Stimulated activated CD4-positive, alpha-beta T cell treated with anti-CD3 and anti-CD28 coated beads, Interleukin-12 subunit alpha, Interleukin-12 subunit beta, amount 100 ng/mL, for 24 hours (primary cell): ENCODE measurements around the gene SLC19A2.
"Not testable (repeated sequence)": the region's sequence is repeated elsewhere in the genome, so short reads cannot be mapped to it uniquely, and the experiment has no call there.

ENCODE experiments used
- DNase-seq, 2 experiments: peaks; one replicate each; pipeline ENCODE4 v3.0.0-alpha.2; 2020; ENCODE audit warnings: low read depth in 2 of 2

The SLC19A2 gene, protein sequence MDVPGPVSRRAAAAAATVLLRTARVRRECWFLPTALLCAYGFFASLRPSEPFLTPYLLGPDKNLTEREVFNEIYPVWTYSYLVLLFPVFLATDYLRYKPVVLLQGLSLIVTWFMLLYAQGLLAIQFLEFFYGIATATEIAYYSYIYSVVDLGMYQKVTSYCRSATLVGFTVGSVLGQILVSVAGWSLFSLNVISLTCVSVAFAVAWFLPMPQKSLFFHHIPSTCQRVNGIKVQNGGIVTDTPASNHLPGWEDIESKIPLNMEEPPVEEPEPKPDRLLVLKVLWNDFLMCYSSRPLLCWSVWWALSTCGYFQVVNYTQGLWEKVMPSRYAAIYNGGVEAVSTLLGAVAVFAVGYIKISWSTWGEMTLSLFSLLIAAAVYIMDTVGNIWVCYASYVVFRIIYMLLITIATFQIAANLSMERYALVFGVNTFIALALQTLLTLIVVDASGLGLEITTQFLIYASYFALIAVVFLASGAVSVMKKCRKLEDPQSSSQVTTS

DNA sequence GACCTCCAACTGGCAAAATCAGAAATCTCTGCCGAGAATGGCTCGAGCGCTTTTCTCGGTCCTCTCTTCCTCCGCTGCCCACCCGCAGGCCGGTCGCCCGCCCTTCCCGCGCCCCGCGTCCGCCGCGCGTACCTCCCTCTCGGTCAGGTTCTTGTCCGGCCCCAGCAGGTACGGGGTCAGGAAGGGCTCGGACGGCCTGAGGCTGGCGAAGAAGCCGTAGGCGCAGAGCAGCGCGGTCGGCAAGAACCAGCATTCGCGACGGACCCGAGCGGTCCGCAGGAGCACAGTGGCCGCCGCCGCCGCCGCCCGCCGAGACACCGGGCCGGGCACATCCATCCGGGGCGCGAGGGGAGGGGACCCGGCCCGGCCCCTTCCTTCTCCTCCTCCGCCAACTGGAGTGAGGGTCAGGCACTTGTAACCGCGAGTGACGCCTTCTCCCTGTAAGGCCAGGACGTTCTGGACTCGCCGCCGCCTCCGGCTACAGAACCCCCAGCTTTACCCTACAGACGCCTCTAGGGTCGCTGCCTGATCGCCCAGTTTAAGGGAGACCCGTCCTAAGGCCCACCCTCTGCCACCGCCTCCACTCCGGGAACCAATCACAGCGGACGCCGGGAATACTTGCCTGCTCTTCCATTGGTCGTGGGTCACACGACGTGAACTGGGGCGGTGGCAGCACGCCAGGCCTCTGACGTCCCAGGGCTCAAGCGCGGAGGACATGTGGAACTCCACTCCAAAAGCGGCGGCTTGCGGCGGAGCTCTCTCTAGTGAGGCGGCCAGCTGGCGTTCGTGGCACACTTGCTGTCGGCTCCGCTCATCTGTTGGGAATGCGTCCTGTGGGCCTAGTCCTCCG, at the start of gene SLC19A2:
SLC19A2 (minus strand) TSS at position 514 of the 850 bp plus-strand sequence; CDS start at position 336, 178 bp downstream.
- DNase-seq, result peak; percentile 83 to 94

DNA sequence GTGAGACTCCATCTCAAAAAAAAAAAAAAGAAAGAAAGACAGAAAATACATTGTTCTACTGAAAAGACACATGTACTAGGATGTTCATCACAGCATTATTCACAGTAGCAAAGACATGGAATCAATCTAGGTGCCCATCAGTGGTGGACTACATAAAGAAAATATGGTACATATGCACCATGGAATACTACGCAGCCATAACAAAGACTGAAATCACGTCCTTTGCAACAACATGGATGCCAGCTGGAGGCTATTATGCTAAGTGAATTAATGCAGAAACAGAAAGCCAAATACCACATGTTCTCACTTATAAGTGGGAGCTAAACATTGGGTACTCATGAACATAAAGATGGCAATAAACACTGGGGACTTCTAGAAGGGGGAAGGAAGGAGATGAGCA, 48.9 kb upstream of the SLC19A2 start:
- no peak for DNase-seq

DNA sequence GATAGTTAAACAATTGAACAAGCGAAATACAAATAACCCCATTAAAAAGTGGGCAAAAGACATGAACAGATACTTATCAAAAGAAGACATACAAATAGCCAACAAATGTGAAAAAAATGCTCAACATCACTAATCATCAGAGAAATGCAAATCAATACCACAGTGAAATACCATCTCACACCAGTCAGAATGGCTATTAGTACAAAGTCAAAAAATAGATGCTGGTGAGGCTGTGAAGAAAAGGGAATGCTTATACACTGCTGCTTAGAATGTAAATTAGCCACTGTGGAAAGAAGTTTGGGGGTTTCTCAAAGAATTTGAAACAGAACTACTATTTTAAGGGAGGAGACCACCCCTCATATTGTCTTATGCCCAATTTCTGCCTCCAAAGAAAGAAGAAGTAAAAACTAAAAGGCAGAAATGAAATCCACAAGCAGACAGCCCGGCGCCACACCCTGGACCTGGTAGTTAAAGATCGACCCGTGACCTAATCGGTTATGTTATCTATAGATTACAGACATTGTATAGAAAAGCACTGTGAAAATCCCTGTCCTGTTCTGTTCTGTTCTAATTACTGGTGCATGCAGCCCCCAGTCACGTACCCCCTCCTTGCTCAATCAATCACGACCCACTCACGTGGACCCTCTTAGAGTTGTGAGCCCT, 47.9 kb upstream of the SLC19A2 start:
- not testable (repeated sequence) for DNase-seq

DNA sequence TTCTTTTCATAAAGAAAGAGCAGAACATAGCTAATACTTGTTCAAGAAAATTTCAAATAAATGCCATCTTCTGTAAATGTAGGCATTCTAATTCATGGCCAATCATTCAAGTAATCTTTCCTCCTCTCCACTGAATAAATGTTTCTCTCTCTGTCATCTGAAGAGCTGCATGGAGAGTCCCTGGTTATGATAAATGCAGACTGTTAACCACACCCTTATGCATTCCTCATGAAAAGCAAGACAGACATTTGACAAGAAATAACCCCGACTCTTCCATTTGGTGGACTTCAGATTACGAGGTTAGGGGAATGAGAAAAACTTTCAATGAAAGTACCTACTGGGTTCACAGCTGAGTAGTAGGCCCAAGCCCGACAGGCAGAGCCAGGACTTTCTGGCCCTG, 44.7 kb upstream of the SLC19A2 start:
- DNase-seq, result no peak

DNA sequence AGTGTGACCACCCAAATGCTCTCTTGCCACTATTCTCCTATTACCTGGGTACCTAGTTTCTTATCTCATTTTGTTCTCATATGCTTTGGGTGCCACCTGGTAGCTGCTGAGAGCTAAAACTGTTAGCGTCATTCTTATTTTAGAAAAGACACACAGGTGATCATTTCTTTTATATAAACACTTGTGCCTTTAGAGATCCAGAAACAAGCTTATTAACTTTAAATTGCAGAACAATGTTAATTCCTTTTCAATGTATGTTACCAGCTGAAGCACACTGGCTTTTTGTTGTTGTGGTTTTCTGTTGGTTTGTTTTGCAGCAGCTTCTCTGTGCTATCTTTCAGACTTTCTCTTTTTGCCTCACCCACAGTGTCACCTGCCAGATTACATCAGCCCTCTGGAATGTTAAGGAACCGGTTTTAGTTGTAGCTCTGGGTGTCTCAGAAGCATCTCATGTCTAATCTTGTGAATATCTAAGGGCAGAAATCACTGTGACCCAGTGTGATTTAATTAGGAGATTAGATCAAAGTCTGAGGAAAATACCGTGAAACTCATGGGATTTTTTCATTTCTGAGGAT, 43.4 kb upstream of the SLC19A2 start:
- no peak for DNase-seq

DNA sequence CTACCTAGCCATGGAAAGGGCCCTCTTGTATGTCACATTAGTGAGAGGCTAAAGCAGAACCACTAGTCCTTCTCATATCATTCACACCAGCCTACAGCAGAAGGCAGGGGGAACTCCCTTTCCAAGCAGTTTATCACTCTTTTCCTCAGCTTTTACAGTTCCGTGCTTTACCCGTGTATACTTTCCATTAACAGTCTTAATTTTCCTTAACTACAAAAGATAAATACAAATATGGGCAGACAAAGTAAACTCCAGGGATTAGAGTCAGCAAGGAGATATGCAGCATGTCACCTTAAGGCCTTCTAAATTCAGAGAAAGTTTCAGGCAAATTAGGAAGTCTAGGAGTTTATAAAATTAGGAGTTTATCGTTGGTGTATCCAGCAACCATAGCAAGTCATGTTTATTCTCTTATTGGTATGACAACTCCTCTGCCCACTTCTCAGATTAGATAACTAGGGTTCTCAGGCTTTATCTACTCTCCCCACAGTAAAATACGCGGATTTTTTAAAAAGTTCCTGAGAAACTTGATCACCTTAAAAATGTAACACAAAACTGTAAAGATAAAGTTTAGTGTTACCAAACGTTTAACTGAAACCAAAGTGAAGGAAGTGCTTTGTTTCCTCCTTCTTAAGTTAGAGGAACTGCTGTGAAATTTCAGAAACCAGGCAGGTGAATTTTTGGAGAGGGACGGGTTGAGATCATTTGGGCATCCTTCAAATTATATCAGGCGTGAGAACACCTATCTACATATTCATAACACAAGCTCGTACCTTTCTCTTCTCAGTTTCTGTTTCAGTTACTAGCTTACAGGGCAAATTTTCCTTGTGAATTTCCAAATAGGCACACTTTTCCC, 42.7 kb upstream of the SLC19A2 start:
- DNase-seq, result no peak

DNA sequence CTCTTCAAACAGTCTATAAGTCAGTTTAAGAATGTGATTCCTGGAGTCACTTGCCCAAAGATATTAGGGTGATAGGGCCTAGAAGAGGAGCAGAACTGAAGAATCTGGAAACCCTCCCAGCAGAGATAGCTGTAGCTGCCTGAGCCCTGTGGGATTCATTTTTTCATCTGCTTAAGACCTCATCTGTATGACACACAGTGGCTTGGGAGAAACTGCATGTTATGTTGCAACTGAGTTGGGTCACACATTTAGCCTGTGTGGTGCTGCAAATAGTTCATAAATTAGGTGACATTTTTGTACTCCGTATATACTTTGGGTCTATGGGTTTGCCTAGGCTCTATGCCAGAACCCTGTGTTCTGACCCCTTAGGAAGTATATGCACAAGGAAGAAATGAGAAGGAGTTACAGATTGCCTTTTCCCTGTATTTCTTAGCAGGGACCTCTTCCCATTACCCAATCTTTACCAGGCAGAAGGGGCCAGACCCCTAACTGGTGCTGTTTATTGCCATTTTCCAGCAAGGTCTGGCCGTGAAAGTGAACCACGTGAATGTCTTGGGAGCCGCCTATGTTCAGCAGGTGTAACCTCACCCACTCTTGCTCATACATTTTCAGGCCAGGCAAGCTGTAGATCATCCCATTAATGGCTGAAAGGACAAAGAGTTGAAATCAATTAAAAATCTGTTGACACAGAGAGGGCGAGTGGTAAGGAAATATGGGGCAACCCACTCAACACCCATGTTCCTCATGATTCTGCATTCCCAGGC, 41.9 kb upstream of the SLC19A2 start:
- DNase-seq, result no peak

DNA sequence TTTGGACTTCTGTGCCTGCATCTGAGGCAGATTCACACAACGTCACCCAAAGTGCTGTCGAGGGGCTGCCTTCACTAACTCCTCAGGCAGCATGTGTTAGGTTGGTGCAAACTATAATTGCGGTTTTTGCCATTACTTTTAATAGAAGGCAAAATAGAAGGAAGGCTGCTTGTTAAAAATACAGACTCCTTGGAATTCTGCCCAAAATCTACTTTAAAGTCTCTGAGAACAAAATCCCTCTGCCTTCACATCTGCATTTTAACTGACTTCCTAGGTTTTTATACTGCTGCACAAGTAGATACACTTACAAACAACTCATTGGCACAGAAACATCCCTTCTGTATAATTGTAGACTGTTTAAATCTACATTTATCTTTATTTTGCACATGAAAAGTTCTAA, 41.3 kb upstream of the SLC19A2 start:
- no peak for DNase-seq

DNA sequence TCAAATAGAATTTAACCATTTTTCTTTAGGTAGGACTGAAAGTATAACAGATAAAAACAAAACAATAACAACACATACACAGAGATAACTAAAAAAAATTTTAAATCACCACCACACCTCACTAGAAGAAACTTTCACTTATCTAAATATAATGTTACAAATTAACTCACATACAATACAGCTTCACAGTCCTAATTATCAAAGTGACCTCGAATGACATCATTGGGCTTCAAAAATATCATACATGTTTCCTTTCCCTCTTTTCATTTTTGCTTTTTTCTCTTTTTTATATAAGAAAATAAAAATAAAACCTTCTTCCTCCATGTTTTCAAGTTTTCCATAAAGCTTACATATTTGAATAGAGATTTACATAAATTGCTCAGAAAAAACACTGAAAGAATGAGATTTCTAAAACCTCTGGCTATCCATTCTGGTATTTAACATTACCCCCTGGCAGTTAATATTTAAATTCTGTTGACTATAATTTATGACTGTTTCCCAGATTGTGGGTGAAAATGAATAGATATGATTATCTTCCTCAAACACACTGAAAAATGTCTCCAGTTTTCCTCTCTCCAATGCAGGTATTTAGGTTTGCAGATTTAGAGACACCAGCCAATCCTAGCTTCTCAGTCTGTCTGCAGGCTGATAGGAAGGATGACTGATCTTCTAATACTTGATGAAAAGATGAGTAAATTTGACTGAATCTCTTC, 40.5 kb upstream of the SLC19A2 start:
- no peak for DNase-seq

DNA sequence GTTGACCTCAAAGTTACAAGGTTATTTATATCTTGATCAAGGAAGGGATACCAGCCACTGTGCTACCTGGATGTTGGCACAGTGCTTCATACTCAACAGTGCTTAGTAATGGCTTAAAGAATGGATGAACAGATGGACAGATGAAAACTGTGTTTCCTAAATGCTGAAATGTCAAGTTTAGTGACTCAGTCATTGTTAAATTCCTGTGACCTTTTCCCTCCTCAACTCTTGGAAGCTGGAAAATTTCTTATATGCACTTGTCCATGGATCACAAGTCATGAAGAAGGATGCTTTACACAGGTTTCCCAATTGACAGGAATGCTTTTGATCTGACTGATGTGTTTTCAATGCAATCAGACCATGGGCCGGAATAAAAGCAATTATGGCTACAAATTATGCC, 39.6 kb upstream of the SLC19A2 start:
- DNase-seq, result no peak

DNA sequence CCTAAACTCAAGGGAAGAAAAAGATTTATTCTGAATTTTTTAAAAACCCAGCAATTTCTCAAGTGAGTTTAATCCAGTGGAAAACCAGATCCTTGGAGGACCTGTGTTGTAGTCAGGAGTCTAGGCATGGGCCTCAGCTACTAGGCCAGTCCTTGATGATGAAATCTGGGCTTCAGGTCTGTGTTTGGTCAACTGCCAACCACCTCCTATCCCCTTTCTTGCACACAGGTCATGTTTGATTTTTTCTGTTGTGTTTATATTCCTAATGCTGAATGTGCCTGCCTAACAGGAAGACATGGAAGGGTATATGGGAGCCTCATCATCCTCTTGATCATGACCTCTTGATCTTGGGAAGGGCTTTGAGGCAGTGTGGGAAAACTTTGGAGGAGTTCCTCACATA, 38.2 kb upstream of the SLC19A2 start:
- no peak for DNase-seq

DNA sequence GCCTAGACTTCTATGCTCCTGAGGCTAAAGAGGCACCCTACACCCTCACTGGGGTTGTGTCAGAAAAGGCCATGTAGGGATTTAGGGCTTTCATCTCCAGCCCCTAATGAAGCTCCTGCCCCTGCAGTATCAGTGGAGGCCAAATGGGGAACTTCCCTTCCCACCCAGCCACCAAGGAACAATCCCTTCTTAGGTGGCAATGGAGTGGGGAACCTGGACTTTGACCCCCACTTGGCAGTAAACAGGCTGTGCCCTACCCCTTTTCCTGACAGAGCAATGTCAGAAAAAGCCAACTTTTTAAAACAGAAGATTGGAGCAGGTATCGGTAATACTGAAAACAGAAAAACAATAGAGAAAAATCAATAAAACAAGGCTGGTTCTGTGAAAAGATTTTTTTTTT, 35.5 kb upstream of the SLC19A2 start:
- DNase-seq, result no peak

DNA sequence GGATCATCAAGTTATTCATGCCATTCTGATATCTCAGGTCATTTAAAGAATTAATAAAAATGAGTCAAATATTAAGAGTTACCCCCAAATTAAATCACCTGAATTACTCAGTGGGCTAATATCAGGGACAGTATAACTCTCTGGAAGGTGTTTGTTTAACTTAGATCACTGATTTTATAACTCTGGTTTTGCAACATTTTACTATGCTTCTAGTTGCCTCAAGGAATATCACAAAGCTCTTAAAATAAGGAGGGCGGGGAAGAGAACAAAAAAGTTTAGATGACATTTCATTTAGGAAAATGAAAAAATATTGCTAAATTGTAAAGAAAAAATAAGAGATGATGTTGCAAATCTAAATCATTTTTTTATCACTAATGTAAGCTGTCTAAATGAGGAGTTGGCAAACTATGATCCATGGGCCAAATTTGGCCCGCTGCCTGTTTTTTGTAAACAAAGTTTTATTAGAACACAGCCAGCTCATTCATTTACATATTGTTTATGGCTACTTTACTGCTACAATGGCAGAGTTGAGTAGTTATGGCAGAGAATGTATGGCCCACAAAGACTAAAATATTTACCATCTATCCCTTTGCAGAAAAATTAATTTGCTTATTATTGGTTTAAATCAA, 31.9 kb upstream of the SLC19A2 start:
- no peak for DNase-seq

DNA sequence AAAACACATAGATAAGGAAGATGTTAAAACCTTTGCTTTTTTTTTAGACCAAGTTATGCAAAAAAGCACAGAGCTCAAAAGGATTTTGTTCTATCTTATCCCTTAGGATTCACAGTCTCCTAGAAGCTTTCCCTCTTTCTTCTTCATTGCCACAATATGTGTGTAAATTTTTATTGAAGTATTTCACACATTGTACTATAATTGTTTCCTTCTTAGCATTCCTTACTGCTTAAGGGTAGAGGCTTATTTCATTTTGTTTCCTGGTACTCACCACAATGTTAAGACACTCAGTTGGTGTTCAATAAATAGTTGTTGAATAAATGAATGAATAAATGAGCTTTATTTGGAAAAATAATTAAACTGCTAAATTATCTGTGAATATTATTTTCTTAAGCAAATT, 29.9 kb upstream of the SLC19A2 start:
- DNase-seq, result no peak

DNA sequence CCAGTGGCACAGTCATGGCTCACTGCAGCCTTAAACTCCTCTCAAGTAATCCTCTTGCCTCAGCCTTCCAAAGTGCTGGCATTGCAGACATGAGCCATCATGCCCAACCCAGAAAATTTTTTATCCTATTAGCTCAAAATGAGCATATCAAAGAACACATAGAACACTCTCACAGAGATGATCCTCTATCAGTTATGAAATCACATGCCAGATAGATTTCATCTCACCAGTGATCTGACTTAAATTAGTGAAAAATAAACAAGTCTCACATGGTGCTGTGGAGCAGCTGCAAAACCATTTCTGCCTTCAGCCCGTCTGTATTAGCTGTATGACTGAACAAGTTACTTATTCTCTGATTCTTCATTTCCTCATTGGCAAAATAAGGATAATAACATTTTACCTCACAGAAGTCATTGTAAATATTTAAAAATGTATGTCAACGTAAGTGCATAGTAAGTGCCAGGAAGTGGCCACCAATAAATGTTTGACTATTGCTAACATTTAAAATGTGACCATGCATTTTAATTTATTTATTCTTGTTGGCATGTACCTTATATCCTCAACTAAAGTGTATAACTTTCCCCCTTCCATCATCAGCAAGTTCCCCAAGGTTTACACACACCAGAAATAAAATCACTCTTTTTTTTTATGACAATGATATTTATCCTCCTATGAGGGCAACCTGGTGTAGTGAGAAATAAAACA, 29.0 kb upstream of the SLC19A2 start:
- DNase-seq, result no peak

DNA sequence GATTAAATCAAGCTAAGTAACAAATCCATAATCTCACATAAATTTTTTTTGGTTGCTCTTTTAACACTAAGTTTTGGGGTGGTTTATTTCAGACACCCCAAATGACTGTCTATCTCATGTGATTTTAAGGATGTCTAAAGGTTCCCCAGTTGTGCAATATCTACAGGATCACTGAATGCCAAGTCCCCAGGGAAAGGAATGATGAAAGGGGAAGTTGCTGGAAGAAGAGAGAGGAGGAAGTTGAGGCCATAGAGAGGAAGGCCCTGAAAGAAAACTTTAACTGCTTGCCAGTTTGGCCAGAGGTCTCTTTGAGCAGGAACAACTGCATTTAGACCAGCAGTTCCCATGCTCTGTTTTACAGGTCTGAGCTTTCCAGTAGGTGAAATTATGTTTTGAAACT, 27.5 kb upstream of the SLC19A2 start:
- no peak for DNase-seq

DNA sequence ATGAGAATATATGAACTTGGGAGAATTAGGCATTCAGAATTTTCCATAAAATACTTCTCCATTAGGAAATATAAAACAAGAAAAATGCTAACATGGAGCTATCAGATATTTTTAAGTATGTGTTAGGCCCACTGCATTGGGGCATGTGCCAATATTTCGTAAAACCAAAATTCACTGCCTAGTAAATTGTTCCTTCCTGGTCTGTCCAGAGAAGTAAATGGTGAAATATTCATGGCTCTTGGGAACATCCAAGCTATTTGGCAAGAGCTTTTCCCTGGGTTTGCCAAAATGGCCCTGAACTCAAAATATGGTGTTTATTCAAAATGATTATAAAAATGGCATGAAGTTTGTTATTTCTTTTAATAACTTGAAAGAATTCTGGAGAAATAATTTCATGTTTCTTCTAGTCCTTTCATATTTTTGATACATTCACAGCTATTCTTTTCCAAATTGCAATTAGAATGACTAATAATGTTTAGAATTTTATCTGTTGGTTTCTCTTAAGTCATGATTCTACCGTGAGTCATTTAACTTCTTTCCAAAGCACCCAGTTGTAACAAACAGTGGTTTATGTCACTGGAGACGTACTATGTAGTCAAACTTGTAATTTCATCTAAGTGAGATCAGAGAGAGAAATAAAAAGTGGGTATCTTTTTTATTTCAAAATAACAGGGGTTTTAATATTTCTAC, 25.7 kb upstream of the SLC19A2 start:
- DNase-seq, result no peak

DNA sequence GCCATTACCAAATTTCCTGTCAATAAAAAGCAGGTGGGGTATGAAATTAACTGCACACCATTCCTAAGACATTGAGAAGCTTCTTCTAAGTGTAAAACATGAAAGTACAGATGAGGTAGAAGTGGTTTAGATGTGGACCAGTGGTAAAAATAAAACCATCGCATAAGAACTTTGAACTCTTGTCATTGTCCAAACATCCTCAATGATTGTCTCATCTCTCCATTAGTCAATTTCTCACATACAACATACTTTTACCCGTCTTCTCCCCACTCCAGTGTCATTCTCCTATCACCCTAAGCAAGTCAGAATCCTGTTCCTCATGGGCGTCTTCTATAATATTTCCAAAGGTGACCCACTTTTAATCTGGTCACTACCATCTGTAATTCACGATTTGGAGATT, 24.3 kb upstream of the SLC19A2 start:
- no peak for DNase-seq
